Mammary epithelial cell (primary cell): ENCODE measurements around the gene TLCD3A.

Experiments
- EZH2 ChIP-seq: IDR thresholded peaks from 2 replicates; pipeline ENCODE4 v1.6.1; 2012; ENCODE audit warnings: low read length, inconsistent platforms, borderline replicate concordance
- TF ChIP-seq, protein P1 (sequence below), 2 donors: IDR thresholded peaks in 1 of 2; conservative IDR thresholded peaks in 1 of 2; 2 replicates each; pipeline ENCODE4 v1.5.1; 2011 to 2012; ENCODE audit warnings: inconsistent platforms in 2 of 2, low read length in 2 of 2, mild to moderate bottlenecking in 2 of 2, control low read depth in 1 of 2, low read depth in 1 of 2; ENCODE audit not compliant: insufficient read depth in 1 of 2; ENCODE audit errors: extremely low read depth in 1 of 2

DNA sequence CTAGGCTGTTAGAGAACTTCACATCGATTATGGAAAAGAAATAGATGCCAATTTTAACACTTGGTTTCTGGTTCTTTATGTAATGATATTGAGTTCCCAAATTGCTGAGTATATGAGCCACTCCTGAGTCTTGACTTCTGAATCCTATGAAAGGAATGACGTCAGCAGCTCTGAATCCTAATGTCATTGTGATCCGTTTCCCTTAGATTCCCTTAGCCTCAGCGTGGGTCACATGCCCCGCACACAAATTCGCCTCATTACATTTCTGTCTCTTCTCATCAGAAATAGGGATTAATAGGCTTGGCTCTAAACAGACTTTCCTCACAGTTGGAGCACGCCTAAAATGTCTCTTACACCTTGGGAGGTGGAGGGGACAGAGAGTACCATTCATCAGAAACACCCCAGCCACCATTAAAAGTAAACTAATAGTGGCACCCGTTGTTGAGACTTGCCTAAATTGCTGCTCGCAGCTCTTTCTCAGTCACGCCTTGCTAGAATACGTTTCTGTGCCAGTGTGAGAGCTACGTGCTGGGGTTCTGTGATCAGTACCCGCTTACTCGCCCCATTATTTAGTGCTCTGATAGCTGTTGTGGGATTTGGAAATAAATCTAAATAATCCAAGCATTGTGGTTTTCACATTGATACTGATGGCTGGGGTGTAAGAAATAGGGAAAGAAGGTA is 56.9 kb downstream of the TLCD3A start:
- TF ChIP-seq, protein P1, sequence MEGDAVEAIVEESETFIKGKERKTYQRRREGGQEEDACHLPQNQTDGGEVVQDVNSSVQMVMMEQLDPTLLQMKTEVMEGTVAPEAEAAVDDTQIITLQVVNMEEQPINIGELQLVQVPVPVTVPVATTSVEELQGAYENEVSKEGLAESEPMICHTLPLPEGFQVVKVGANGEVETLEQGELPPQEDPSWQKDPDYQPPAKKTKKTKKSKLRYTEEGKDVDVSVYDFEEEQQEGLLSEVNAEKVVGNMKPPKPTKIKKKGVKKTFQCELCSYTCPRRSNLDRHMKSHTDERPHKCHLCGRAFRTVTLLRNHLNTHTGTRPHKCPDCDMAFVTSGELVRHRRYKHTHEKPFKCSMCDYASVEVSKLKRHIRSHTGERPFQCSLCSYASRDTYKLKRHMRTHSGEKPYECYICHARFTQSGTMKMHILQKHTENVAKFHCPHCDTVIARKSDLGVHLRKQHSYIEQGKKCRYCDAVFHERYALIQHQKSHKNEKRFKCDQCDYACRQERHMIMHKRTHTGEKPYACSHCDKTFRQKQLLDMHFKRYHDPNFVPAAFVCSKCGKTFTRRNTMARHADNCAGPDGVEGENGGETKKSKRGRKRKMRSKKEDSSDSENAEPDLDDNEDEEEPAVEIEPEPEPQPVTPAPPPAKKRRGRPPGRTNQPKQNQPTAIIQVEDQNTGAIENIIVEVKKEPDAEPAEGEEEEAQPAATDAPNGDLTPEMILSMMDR (conservative IDR thresholded peaks at IDR 0.05 in 1 of 2, IDR thresholded peaks at IDR 0.05 in 1 of 2; ENCODE audit: extremely low read depth in 1 of 2, insufficient read depth in 1 of 2, low read depth in 1 of 2, low read length in 2 of 2) = no peak
- no peak for TF ChIP-seq EZH2
